ENCODE results near the gene C14orf180.

Gene C14orf180

DNA sequence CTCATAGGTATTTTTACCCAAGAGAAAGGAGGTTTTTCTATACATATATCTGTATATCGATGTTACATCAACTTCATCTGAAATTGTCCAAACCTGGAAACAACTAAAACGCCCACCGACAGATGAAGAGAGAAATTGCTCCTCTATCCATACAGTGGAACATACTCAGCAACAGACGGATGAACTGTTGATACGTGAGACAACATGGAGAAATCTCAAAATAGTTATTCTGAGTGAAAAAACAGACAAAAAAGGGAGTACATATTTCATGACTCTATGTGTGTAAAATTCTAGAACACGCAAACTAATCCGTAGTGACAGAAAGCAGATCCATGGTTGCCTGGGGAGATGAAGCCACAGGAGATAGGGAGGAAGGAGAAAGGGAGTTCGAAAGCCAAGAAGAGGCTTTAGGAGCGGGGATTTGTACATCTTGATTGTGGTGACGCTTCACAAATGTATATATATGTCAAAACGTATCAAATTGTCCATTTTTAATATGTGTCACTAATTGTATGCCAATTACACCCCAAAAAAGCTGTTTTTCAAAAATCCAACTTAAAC is 37.6 kb upstream of the C14orf180 start:
- H3K27ac ChIP-seq = no peak overlapping the region
- TF ChIP-seq, protein P1, sequence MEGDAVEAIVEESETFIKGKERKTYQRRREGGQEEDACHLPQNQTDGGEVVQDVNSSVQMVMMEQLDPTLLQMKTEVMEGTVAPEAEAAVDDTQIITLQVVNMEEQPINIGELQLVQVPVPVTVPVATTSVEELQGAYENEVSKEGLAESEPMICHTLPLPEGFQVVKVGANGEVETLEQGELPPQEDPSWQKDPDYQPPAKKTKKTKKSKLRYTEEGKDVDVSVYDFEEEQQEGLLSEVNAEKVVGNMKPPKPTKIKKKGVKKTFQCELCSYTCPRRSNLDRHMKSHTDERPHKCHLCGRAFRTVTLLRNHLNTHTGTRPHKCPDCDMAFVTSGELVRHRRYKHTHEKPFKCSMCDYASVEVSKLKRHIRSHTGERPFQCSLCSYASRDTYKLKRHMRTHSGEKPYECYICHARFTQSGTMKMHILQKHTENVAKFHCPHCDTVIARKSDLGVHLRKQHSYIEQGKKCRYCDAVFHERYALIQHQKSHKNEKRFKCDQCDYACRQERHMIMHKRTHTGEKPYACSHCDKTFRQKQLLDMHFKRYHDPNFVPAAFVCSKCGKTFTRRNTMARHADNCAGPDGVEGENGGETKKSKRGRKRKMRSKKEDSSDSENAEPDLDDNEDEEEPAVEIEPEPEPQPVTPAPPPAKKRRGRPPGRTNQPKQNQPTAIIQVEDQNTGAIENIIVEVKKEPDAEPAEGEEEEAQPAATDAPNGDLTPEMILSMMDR (conservative IDR thresholded peaks at IDR 0.05) = no peak
- no peak for TF ChIP-seq ZFX (IDR thresholded peaks at IDR 0.05)

- TF ChIP-seq, protein P1 (conservative IDR thresholded peaks at IDR 0.05) = no peak
- no peak for TF ChIP-seq ZFX (IDR thresholded peaks at IDR 0.05)
- no peak overlapping the region for H3K27ac ChIP-seq
These were observed 36.4 kb upstream of the C14orf180 start for GRCh38 chr14:104542871-104543830.

DNA sequence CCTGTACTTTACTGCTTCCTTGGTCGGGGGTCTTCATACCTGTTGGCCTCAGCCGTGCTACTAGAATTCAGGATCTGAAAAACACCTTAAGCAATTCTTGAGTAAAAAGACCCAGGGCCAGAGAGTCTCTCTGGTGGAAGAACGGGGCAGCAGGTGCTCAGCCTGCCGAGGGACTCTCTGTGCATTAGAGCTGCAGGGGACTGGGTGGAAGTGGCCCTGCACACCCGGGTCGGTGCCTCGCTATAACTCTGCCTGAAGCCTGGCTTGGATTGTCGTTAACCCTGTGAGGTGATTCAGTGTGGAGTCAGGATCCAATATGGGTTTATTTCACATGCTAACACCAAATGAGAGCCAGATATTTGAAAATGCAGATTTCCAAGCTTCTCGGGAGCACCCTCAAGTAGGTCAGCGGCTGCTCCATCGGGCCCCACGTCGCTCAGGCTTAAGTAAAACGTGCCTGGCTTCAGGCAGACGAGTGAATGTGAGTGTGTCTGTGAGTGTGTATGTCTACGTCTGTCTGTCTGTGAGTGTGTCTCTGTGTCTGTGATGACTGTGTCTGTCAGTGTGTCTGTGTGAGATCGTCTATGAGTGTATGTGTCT is 35.1 kb upstream of the C14orf180 start:
- TF ChIP-seq, protein P1 (conservative IDR thresholded peaks at IDR 0.05) = no peak
- no peak for TF ChIP-seq ZFX (IDR thresholded peaks at IDR 0.05)
- H3K27ac ChIP-seq = no peak overlapping the region

GRCh38 chr14:104545151-104545941 is 34.2 kb upstream of the C14orf180 start:
- no peak for TF ChIP-seq ZFX (IDR thresholded peaks at IDR 0.05)
- TF ChIP-seq, protein P1 (conservative IDR thresholded peaks at IDR 0.05) = no peak
- no peak overlapping the region for H3K27ac ChIP-seq

DNA sequence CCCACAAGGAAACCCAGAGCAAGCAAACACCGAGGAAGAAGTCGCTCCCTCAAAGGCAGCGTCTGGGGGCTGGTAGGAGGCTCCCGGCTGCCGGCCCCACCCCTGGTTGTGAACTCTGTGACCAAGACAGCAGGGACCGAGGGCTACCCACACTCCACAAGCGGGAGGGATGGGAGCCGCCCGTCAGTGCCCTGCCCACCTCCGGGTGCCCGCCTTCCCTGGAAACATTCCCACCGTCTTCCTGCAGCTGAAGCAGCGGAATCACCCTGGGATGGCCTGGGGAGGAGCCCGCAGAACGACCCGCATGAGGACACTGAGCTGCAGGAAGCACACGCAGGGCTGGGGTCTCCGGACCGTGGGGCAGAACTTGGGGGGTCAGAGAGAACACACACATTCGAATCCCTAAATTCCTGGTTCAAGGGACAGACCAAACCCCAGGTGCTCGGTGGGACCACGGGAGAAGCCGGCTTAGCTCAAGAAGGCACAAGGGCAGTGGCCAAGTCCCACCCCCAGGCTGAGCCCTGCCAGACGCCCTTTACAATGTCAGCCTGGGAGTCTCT is 33.5 kb upstream of the C14orf180 start:
- H3K27ac ChIP-seq = no peak overlapping the region
- TF ChIP-seq, protein P1 (conservative IDR thresholded peaks at IDR 0.05) = no peak
- TF ChIP-seq ZFX (IDR thresholded peaks at IDR 0.05) = no peak

DNA sequence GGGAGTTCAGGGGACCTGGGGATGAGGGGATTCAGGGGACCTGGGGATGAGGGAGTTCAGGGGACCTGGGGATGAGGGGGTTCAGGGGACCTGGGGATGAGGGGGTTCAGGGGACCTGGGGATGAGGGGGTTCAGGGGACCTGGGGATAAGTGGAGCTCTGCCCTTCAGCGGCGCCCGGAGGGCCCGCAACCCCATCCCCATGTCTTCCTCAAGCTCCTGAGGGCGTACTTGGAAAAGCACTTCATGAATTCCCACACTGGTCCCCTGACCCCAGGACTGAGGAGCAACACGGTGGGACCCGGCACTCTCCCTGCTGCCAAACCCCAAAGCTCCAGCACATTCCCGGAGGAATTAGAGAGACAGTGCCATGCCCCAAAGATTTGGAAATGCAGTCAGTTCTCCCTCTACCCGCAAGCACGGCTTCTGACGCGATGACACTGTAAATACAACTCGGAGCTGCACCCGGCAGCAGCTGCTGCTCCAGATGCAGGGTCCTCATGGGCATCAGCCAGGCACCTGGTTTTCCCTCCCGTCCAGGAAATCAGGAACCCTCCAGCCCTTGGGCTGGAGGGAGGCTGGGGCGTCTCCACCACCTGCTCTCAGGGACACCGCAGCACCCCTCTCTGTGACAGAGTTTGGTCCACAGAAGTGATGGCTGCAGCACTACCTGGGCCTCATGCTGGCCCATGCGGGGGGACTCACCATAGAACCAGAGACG is 32.8 kb upstream of the C14orf180 start:
- TF ChIP-seq, protein P1 (conservative IDR thresholded peaks at IDR 0.05) = no peak
- TF ChIP-seq ZFX (IDR thresholded peaks at IDR 0.05) = no peak
- no peak overlapping the region for H3K27ac ChIP-seq
